GM18498 (cell line): ENCODE measurements around the gene STH.

Source experiments
- ATAC-seq: cut with Tn5 transposase; IDR thresholded peaks from one replicate; pipeline ENCODE4 v1.9.1; 2021; ENCODE audit warnings: mild to moderate bottlenecking, moderate library complexity; ENCODE audit not compliant: unreplicated experiment

STH gene

GRCh38 chr17:46025060-46025459 lies 26.0 kb downstream of the STH start:
- ATAC-seq = no peak

- ATAC-seq = no peak
These were observed 26.6 kb downstream of the STH start for GRCh38 chr17:46025510-46026165.

- no peak for ATAC-seq
These were observed 27.4 kb downstream of the STH start for GRCh38 chr17:46026166-46027047.

GRCh38 chr17:46027048-46027975 lies 28.3 kb downstream of the STH start:
- no peak for ATAC-seq

GRCh38 chr17:46027976-46028325 lies 28.9 kb downstream of the STH start:
- no peak for ATAC-seq

- ATAC-seq = no peak
These were observed 29.3 kb downstream of the STH start for GRCh38 chr17:46028374-46028773.

GRCh38 chr17:46028981-46029565 lies 30.0 kb downstream of the STH start:
- ATAC-seq = no peak

- no peak for ATAC-seq
These were observed 30.6 kb downstream of the STH start for GRCh38 chr17:46029627-46030026.

GRCh38 chr17:46030752-46031151 lies 31.7 kb downstream of the STH start:
- ATAC-seq = no peak

- no peak for ATAC-seq
These were observed 32.4 kb downstream of the STH start for GRCh38 chr17:46031440-46031839.

- no peak for ATAC-seq
These were observed 32.9 kb downstream of the STH start for GRCh38 chr17:46031920-46032319.

- no peak for ATAC-seq
These were observed 33.9 kb downstream of the STH start for GRCh38 chr17:46032909-46033308.

- no peak for ATAC-seq
These were observed 34.3 kb downstream of the STH start for GRCh38 chr17:46033392-46033791.

GRCh38 chr17:46035112-46035818 lies 36.2 kb downstream of the STH start:
- peak; percentile 58 for ATAC-seq

- ATAC-seq = no peak
These were observed 37.4 kb downstream of the STH start for GRCh38 chr17:46036491-46036890.

GRCh38 chr17:46037722-46038255 lies 38.7 kb downstream of the STH start:
- no peak for ATAC-seq

GRCh38 chr17:46038414-46038813 lies 39.4 kb downstream of the STH start:
- ATAC-seq = no peak

- no peak for ATAC-seq
These were observed 39.9 kb downstream of the STH start for GRCh38 chr17:46038937-46039336.

GRCh38 chr17:46039592-46040186 lies 40.6 kb downstream of the STH start:
- ATAC-seq = no peak

GRCh38 chr17:46042246-46042645 lies 43.2 kb downstream of the STH start:
- ATAC-seq = no peak
